Activated naive CD8-positive, alpha-beta T cell treated with anti-CD3 and anti-CD28 coated beads, Interleukin-2, amount 50 U/mL, for 16 hours (primary cell): Measurements from ENCODE around the gene KCND1.

Experiments used
- DNase-seq: peaks from one replicate; pipeline ENCODE4 v3.0.0-alpha.2; 2020; ENCODE audit warnings: low read depth, low spot score

KCND1 gene

GRCh38 chrX:48913605-48914366 lies 57.9 kb downstream of the KCND1 start:
- no peak for DNase-seq

DNA sequence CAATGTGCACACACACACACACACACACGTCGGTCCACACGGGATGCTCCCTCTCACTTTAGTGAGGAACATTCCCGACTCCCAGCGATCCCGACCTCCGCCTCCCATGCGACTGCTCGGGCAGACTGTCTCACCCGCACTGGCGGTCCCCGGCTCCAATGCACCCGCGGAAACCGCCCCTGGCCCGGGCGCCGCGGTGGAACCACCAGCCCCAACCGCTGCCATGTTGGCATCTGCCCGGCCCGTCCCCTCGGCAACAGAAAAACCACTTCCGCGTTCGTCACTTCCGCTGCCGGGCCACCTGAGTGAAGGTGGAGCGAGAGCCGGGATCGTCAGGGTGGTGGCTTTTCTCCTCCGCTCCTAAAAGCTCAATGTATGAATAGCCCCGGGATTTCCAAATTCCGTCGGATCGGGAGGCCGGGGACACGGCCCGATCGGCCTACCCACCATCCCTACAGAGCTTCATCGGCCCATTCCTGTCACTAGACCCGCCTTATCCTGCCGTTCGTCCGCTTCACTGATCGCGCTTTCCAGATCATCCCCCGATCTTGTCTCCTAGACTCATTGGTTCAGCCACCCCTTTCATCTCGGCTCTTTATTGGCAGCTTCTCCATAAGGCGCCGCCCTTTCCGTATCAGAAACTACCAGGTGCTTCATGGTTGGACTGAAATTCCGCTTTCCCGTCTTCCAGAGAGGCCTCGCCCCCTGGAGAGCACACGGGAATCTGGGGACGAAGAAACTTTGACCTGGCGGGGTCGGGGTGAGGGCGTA lies 60.0 kb downstream of the KCND1 start, which contains the start of gene SLC35A2:
TSS of gene SLC35A2 (minus strand) at position 235 of the 771 bp plus-strand sequence. CDS start at position 225, 10 bp downstream.
- peak; percentile 70 for DNase-seq
